Pancreas (tissue), 10 donors: ENCODE measurements around the gene MRNIP. TPM values are rescaled to one million over a fixed set of nuclear protein-coding genes. Genes with fewer than 3 reads are reported as not detected.

ENCODE experiments used
- ATAC-seq, 4 donors: fragments of 200-7000 bp; cut with Tn5 transposase; one replicate each; pipeline versions ENCODE4 v1.8.0 to v1.9.1; 2020; ENCODE audit warnings: mild to moderate bottlenecking in 4 of 4, moderate library complexity in 4 of 4
- DNase-seq, 6 donors: peaks; one replicate each; pipeline ENCODE4 v3.0.0-alpha.2; 2020
- FAIRE-seq: peaks from 2 replicates; lab custom pipeline; 2012; peaks lifted over from hg19 to GRCh38; lab: Jason Lieb, UNC
- H3K27ac ChIP-seq, 4 donors: fragments of 200-600 bp; sonication (generic); 1 replicate in 3 of 4; 2 replicates in 1 of 4; pipeline versions ENCODE4 v1.5.0 to v1.8.0; 2020
- H3K27me3 ChIP-seq, 4 donors: fragments of 200-600 bp; one replicate each; pipeline ENCODE4 v1.8.0; 2021
- H3K36me3 ChIP-seq, 3 donors: fragments of 200-600 bp; sonication (generic) in 1 of 3; one replicate each; pipeline versions ENCODE4 v1.5.0 to v1.8.0; 2020 to 2021
- H3K4me1 ChIP-seq, 3 donors: fragments of 200-600 bp; one replicate each; pipeline ENCODE4 v1.8.0; 2021
- H3K4me3 ChIP-seq, 4 donors: fragments of 200-600 bp; sonication (generic) in 2 of 4; one replicate each; pipeline versions ENCODE4 v1.5.0 to v1.8.0; 2020 to 2021
- H3K9me3 ChIP-seq, 4 donors: fragments of 200-600 bp; one replicate each; pipeline ENCODE4 v1.8.0; 2021
- CTCF ChIP-seq, 4 donors: fragments of 200-600 bp; sonication (generic) in 3 of 4; IDR thresholded peaks; one replicate each; pipeline versions ENCODE4 v1.5.0 to v1.8.0; 2021; ENCODE audit warnings: antibody characterized with exemption in 4 of 4
- WGBS, 2 donors: extraction: QIAGEN DNeasy Blood & Tissue Kit; methylation state at CpG; one replicate each; pipeline ENCODE4 v1.1.7; 2013; 5-methylcytosine and 5-hydroxymethylcytosine counted together
- intact Hi-C, 3 donors: fragments of 100-400 bp; cut with DNase I; formaldehyde crosslinking; loops; one replicate each; pipeline versions ENCODE4 v1.11.1 to v1.14.2; 2022
- polyA plus RNA-seq, 2 donors: library from polyadenylated mRNA; stranded (reverse); fragments of 200-250 nt; gene quantifications; one replicate each; pipeline ENCODE4 v1.2.3, GENCODE V29; 2013
- total RNA-seq, 6 donors: library from RNA; stranded (reverse); fragmentation: NEBNext Ultra II Directional in 4 of 6; extraction: Animal tissue kit (Norgen Biotek cat#: 25700) in 4 of 6; gene quantifications; one replicate each; pipeline versions ENCODE4 v1.2.1 to v1.2.4, GENCODE V29; 2021 to 2023
- donor health status: healthy with polysubstance abuse.
- donor health status: DM: no; HTN: no; CAD: no; lungs with moderate emphysema.
- donor health status: DM: no; HTN: no; CAD: no.
- donor health status: control.
- donor health status: control.
- donor health status: Bipolar disorder and iron deficiency.
- donor health status: DM: yes; HTN: yes; CAD: no.
- donor health status: DM: no; HTN: no; CAD: no.
- donor health status: DM: no; HTN: no; CAD: no.
- donor health status: DM: yes; HTN: yes; CAD: no.

Gene MRNIP
- total and polyA plus RNA-seq, 8 donors, result 8.6 to 53.1 (median 16.9) TPM

GRCh38 chr5:179815491-179816249 lies 42.9 kb downstream of the MRNIP start:
- Histone ChIP-seq H3K4me3 (no peak overlapping the region), H3K36me3 (no peaks in the 10 kb centered on the region), H3K27me3 (no peaks in the 10 kb centered on the region), H3K27ac (no peak overlapping the region), H3K4me1 (peaks cover 17 to 24% (median 23%) of the 10 kb centered on the region in 3 donors), H3K9me3 (no peaks in the 10 kb centered on the region)
- intact Hi-C loops, result no loop called here
- ATAC-seq (no peak), FAIRE-seq (no peak), DNase-seq (peak in 2 of 6 donors; percentile 14 to 53)
- TF ChIP-seq CTCF (IDR thresholded peaks at IDR 0.05), result no peak
- WGBS, 2 donors, result 95 to 98% methylated on average over 21 of the region's 21 CpGs

GRCh38 chr5:179814090-179814489 lies 44.5 kb downstream of the MRNIP start:
- H3K9me3 ChIP-seq, result no peaks in the 10 kb centered on the region
- ATAC-seq, result no peak
- no peaks in the 10 kb centered on the region for H3K36me3 ChIP-seq
- no peak for TF ChIP-seq CTCF (IDR thresholded peaks at IDR 0.05)
- no peak for DNase-seq
- no peak overlapping the region for H3K4me3 ChIP-seq
- peaks cover 7 to 14% (median 13%) of the 10 kb centered on the region in 3 donors for H3K4me1 ChIP-seq
- H3K27me3 ChIP-seq, result no peaks in the 10 kb centered on the region
- FAIRE-seq, result no peak
- no peak overlapping the region for H3K27ac ChIP-seq
- 79 to 81% methylated on average over 3 of the region's 3 CpGs for WGBS, 2 donors
- intact Hi-C loops, result no loop called here

- no peaks in the 10 kb centered on the region for H3K27me3 ChIP-seq
- ATAC-seq (no peak), DNase-seq (no peak), FAIRE-seq (no peak)
- H3K4me3 ChIP-seq, result no peak overlapping the region
- intact Hi-C loops, result no loop called here
- H3K36me3 ChIP-seq, result no peaks in the 10 kb centered on the region
- peaks cover 3 to 8% (median 7%) of the 10 kb centered on the region in 3 donors for H3K4me1 ChIP-seq
- 85 to 87% methylated on average over 5 of the region's 5 CpGs for WGBS, 2 donors
- no peaks in the 10 kb centered on the region for H3K9me3 ChIP-seq
- TF ChIP-seq CTCF (IDR thresholded peaks at IDR 0.05), result no peak
- H3K27ac ChIP-seq, result no peak overlapping the region
Observed at GRCh38 chr5:179812997-179813607, 45.5 kb downstream of the MRNIP start.

- FAIRE-seq, result no peak
- 94% methylated on average over 27 of the region's 27 CpGs for WGBS, 2 donors
- no peak for TF ChIP-seq CTCF (IDR thresholded peaks at IDR 0.05)
- H3K36me3 ChIP-seq, result no peaks in the 10 kb centered on the region
- intact Hi-C loops, result no loop called here
- no peaks in the 10 kb centered on the region for H3K27me3 ChIP-seq
- peaks cover 0 to 2% (median 0%) of the 10 kb centered on the region in 3 donors for H3K4me1 ChIP-seq
- no peak overlapping the region for H3K27ac ChIP-seq
- no peaks in the 10 kb centered on the region for H3K9me3 ChIP-seq
- ATAC-seq, result no peak
- peak in 2 of 6 donors; percentile 12 to 51 for DNase-seq
- H3K4me3 ChIP-seq, result no peak overlapping the region
Observed at GRCh38 chr5:179812135-179812825, 46.3 kb downstream of the MRNIP start.
